Fibroblast of peridontal ligament (primary cell): Measurements from ENCODE around the gene ACRBP.

Experiments used
- DNase-seq: peaks from one replicate; pipeline ENCODE4 v3.0.0-alpha.2; 2010; ENCODE audit errors: extremely low read depth

ACRBP gene

DNA sequence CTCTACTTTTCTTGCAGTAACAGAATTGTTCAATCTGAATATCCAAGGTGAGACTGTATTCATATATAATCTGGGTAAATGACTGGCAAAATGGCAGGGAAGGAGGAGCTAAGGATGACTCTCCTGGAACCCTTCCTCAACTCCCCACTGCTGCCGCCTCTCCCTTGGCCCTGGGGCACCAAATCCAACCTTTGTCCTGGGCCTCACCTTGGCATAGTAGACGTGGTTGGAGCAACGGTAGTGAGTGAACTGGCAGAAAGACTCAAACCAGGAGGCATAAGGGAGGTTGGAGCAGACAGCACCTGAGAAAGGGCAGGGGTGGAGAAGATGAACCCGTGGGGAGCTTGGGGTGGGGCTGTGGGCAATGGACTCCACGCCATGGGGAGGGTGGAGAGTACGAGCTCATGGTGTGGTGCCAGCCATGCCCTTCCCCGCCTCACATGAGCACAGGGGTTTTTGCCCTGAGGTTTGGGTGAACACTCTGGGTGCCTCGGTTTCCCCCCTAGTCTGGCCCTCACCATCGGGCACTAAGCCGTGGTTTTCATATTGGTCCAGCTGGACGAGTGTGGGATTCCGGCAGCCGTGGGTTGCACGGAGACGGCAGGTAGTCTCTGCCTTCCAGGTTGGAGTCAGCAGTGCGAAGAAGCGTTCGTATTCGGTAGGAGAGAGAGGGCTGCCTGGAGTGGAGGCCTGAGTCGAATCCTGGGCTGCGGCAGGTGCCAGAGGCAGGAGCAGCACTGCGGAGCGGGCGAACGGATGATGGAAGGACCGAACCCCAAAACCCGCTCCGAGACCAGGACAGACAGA, 753 bp downstream of the ACRBP start:
- no peak for DNase-seq

DNA sequence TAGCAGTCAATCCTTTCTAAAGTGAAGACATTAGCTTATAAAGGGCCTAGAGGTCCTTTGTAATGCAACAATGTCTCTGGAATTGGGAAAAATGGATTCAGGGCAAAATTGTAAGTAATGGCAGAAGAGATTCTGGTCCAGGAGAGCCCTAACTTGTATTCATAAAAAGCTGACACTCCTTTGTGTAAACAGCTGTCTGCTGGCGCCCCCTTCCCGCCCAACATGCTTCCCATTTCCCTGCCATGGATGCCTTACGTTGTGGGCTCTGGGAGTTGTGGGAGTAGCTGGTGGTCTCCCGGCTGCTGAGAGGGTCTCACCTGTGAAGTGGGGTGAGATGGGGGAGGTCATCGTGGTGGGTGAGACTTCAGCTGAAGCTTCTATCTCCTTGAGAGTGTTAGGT, 2.3 kb downstream of the ACRBP start:
- DNase-seq, result no peak

DNA sequence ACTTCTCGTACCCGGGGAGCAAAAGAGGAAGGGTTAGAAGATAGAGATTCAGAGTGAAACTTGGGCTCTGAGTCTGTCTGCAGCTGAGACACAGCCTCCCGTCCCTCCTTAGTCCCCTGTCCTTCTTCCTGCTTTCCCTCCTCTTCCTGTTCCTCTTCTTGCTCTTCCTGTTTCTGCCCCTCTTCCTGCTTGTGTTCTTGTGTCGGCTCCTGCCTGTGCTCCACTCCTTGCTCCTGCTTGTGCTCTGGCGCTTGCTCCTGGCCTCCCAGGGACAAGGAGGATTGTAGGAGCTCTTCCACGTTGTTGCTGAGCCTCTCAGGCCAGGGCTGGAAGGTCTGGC, 3.0 kb downstream of the ACRBP start:
- DNase-seq, result no peak

DNA sequence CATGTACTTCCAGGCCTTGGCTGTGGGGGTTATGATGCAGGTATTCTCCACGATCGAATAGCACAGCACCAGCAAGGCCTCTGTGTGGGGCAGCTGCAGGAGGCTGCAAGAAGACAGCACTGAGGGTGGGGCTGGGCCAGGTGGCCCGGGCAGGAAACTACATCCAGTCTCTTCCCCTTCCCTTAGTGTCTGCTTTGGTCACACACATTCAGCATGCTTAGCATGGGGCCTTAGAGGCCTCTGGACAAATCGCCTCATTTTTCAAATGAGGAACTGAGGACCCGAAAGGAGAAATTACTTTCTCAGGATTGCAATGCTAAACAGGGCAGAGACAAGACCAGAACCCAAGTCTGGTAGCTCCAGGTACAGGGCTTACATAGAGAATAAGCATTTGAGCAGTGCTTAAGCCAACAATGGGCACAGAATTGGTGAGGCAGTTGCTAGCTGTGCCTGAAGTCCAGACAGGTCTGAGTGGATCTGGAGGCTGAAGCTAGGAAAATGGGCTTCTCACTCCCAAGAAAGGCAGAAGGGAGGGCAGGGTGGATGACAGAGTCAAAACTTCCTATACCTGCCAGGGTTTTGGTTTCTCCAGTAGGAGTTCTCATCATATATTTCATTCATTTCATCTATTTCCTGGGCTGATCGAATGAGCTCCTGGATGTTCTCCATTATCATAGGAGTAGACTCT, 3.5 kb downstream of the ACRBP start:
- no peak for DNase-seq

DNA sequence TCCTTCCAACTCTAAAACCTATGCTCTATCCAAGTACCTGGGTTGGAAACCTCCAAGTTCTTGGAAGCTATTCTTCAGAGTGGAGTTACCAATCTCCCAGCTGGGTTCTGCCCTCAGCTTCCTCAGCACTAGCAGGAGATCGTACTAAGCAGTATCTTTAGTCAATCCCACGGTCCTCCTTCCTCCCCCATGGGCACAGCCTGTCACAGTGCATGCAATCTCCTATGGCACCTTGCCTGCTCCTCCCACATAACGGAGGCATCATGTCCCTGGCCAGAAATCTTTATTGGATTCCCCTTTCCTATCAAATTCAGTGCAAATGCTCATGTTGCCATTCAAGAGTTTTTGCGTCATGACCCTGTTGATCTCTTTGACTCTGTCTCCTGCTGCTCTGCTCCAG, 6.1 kb downstream of the ACRBP start:
- no peak for DNase-seq

DNA sequence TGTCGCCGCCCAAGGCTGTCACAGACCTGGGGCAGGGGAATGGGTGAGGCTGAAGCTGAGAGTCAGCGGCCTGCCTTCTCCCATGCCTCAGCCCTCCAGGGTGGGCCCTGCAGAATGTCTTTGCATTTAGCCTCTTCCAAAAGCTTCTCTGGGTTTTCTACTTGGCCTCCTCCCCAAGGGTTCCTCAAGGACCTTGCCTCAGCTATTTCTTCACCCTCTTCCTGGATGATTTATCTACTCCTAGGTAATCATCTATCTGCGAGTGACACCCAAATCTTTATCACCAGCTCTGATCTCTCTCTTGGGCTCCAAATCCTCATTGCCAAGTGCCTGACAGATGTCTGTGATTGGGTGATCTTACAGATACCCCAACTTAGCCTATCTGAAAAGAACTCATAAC, 6.7 kb downstream of the ACRBP start:
- no peak for DNase-seq

DNA sequence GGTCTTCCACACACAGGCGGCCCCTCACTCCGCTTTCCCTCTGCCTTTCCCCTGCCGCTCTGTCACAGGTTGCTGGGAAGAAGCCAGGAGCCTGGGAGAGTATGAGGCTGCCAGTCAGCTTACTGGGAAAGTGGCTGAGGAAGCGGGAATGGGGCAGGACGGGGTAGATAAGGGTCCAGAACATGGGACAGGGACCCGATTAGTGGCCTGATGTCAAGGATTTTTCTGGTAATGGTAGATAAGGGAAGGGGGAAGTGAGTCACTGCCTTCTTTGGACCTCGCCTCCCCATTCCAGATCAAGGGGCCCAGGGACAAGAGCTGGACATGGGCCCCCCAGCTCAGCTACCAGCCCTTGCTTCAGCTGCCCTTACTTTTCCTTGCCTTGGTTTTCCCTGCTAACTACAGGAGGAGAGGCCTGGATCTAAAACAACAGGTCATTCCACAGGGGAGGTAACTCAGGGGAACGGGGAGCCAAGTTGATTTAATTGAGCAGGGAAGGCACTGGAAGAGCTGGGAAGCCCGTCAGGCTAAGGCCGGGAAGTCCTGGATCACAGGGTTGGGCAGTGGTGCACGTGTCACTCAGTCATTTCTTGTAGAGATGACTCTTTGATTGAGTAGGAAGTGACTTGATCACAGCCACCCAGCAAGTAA, 8.0 kb downstream of the ACRBP start:
- no peak for DNase-seq

DNA sequence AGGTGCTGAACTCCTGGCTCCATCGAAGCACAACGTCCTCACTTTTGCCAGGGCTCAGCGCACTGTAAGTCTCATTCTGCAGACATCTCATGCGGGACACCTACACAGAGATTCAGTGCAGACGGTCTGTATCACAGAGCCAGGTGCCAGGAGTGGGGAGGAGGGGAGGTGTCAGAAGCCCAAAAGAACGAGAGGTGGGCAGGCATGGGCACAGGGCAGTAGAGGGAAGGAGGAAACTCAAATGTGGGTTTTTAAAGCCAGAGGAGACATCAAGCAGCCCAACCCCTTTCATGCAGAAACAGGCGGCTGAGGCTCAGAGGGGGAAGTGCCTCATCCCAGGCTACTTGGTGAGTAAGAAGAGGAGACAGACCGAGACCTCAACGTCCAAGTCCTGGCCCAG, 8.9 kb downstream of the ACRBP start:
- DNase-seq, result no peak

DNA sequence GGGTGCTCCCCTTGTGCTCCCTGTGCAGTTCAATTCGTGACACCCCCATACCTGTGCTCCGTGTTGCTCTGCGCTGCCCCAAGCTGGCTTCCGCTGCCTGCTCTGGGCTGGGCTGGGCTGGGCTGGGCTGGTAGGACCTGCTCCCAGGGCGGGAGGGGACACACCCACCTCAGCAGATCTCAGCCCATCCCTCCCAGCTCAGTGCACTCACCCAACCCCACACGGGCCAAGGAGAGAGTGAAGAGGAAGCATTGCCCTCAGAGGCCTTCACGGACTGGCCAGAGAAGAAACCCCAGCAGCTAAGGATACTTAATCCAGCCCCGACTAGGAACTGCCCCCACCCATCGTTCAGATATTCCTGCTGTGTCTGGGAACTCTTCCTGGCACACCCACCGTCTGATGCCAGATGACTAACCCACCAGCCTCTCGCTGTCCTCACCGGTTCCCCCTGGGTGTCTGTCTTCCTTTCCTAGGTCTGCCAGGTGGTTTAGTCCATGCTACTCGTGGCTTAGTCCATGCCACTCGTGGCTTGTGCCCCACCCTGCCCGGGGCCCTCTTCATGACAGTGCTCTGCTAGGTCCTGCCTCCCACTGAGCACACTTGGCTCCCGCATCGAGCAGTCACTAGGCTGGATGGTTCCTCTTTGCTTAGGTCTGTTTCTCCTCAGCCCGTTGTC, 11.2 kb downstream of the ACRBP start, which contains the start of gene LPAR5:
Gene LPAR5, minus strand, starts transcription at position 104 of the 676 bp plus-strand sequence. CDS start 14,711 bp downstream, outside the sequence.
- DNase-seq, result no peak

DNA sequence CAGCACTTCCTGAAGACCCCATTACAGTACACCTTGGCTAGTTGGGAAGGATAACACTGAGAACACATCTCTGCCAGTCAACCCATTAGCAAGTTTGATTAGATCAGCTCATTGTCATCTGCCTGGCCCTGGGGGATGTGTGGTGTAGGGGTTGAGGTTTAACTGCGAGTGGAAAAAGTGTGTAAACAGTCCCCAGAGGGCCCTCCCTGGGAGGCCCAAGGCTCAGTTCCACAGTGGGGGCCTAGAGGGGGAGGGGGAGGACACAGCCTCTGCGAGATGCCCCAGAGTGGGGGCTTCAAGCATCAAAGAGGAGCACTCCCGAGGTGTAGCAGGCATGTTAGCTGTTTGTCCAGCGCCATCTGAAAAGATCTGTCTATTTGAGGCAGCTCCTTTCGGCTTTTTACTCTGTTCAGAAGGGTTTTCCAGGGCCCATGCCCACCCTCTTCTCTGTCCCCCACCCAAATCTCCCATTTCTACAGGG, 11.8 kb downstream of the ACRBP start:
- no peak for DNase-seq

DNA sequence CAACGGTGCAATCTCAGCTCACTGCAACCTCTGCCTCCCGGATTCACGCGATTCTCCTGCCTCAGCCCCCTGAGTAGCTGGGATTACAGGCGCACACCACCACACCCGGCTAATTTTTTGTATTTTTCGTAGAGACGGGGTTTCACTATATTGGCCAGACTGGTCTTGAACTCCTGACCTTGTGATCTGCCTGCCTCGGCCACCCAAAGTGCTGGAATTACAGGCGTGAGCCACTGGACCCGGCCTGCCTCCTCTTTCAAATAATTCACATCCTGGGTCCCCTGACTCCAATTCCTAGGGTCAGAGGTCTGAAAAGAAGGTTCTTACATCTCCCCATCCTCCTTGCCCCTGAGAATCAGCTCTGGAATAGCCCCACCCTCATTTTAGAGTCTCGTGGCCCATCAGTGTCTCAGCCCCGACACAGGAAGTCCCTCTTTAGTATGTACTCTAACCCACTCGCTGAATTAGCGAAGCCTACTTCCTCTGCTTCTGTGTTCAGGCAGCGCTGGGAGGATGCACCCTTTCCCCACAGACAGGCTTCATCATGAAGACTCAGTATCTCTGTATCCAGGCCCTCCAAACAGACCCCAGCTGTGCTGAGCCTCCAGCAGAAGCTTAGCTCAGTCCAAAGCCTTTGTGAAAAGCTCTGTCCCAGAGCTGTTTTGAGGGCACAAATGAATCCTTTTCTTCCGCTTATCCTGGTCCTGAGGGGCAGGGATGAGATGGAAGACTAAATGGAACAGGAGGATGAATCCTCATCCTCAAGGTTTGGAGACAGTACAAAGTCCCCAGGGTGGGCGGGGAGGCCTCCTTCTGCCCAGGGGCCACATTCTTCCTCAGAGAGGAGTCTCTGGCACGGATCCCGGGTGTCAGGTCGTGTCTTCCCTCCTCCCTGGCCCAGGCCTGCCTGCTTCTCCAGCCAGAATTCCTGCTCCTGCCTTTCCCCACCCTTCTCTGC, 14.9 kb downstream of the ACRBP start:
- no peak for DNase-seq

DNA sequence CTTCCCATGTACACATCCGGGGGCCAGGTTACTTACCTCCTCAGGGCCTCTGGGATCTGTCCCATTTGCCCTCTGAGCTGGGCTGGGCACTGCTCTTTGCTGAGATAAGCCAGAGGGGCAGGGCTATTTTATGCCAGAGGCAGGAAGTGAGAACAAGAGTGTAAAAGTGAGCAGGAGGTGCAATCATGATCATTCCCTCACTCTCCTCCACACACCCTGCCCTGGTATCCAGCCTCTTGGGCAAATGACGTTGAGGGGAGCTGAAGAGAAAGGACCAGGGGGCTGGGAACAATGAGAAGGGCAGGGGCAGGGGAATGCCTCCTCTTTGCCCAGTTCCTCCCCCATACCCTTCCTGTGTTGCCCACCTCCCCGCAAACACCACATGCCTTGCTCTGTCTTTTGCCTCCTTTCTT, 15.7 kb downstream of the ACRBP start:
- DNase-seq, result no peak

DNA sequence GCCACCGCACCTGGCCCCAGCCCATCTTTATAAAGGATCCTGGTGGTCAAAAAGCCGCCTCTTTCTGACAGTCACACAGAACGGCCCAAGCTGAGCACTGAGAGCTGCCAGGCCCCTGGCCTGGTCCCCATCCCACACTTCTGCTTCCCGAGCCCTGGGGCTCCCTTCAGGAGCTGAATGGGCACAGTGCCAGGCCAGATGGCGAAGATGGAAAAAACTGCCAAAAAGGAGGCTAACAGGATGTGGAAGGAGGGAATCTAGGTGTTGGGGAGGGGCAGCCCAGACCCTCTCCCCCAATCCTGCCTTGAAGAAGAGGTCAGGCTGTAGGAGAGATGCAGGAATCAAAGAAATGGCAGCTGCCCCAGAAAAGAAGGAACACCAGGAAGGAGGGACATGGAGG, 16.5 kb downstream of the ACRBP start:
- no peak for DNase-seq

DNA sequence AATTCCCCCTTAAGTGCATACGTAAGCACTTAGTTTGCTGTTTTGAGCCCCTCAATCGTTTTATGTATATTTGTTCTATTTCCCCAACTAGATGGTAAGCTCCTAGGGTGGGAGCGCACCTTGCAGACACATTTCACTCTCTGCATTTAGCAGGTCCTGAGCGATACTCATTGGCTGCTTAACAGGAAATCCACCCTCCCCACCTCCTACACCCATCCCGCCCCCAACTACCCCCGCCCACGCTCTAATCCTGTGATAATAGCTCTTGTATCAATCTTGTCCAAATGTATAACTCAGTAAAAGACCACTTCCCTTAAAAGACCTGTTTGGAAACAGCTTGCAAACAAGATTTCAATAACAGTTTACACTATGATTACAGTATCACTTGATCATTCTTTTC, 19.6 kb downstream of the ACRBP start:
- DNase-seq, result no peak

DNA sequence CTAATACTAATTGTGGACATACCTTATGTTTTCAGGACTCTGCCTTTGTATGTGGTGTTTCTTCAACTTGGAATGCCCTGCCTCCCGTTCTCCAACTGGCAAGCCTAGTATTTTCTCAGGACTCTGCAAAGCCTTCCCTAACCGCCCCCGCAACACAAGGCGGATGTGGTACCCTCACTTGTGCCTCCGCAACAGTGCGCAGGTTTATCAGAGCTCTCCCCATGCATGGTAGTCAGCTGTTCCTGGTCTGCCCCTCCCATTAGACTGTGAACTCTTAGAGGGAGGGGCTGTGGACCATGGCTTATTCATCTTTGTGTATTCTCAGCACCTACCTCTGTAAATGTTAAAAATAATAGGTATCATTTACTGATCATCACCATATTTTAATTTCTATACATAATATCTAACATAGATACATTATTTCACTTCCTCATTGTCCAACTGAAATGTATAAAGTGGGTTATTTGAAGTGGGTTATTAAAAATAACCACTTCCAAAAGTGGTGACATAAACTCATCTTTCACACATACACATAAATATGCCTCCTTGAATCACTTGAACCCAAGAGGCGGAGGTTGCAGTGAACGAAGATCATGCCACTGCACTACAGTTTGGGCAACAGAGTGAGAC, 20.5 kb downstream of the ACRBP start:
- no peak for DNase-seq

DNA sequence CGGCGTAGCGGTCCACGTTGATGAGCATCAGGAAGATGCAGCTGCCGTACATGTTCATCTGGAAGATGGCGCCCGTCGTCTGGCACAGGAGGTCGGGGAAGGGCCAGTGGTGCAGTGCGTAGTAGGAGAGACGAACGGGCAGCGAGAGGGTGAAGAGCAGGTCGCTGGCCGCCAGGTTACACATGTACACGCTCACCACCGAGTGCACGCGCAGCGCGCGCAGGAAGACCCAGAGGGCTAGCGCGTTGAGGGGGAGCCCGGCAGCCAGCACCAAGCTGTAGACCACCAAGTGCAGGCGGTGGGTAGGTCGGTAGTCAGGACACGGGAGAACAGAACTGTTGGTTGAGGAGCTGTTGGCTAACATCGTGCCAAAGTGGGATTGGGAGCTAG, 26.4 kb downstream of the ACRBP start:
- DNase-seq, result no peak

DNA sequence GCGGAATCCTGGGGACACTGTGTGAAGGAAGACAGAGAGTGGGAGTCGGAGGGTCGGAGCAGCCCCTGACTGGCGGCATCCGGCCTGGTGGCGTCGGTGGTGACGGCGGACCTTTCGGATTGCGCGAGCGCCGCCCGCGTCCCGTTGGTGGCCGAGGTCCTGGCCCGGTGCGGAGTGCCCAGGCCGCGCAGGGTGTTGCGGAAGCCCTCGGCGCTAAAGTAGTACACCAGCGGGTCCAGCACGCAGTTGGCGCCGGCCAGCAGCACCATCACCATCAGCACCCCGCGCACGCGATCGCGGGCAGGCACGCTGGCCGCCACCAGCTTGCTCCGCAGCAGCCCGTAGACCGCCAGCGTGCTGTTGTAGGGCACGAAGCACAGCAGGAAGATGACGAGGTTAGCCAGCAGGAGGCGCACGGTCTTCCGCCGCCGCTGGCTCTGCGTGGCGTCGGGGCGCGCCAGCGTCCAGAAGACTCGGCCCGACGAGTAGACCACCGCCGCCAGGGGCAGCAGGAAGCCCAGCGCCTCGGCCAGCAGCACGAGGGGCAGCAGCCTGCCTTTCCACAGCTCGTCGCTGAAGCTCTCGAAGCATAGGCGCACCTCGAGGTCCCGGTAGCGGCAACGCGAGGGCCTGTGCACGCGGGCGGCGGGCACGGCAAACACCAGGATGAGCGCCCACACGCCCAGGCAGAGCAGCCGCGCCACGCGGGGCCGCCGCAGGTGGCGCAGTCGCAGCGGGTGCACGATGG, 26.9 kb downstream of the ACRBP start:
- DNase-seq, result no peak

DNA sequence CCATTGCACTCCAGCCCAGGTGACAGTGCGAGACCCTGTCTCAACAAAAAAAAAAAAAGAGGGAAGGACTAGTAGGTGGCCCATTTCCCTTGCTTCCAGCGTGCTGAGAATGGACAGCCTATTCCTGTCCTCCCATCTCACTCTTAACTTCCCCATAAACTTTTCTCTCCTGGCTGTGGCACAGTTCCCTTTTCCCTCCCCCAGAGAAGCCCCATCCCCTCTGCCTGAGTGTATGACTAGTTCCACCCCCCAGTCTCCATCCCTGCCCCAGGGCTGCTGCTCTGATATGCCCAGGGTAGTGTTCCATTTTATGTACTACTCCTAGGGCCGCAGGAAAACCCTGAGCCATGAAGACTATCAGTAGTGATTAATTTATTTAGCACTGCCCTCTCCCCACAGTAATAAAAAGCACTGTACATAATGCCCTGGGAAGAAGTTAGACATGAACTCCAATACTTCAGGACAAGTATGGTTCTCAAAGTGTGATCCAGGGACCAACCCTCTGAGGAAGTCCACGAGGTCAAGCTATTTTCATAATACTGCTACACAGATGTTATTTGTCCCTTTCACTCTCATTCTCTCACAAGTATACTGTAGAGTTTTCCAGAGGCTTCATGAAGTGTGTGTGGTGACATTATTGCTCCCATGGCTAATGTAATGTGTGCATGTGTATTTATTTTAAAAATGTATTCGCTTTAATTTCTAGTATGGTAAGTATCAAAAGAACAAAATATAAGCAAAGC, 28.6 kb downstream of the ACRBP start:
- no peak for DNase-seq

DNA sequence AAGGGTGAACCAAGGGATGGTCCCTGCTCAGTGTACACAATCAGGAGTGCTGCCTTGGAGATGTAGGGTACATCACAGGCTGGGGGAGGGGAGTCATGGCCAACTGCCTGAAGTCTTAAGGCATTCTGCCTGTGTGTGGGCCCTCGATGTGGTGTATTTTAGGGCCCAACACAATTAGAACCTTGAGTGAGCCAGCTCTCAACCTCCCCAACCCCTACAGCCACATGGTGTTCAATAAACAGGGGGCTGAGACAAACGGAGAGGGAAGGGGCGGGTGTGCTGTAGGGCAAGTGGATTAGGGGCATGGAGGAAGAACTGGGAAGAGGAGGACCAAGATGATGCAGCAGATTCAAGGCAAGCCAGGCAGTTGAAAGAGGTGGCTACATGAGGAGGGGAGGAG, 31.4 kb downstream of the ACRBP start:
- no peak for DNase-seq
